H9 (cell line): ENCODE data around the gene PDE4A. TPM values are rescaled to one million over a fixed set of nuclear protein-coding genes. Genes with fewer than 3 reads are reported as not detected.

Experiments
- DNase-seq: peaks from one replicate; pipeline ENCODE4 v3.0.0-alpha.2; 2017
- H2AFZ ChIP-seq: one replicate; pipeline ENCODE4 v1.6.1; 2013; ENCODE audit warnings: mild to moderate bottlenecking, low read length, control low read depth, moderate library complexity
- H2AK5ac ChIP-seq: 2 replicates; pipeline ENCODE4 v1.6.1; 2013; ENCODE audit warnings: low read length, control low read depth, mixed read lengths; ENCODE audit not compliant: insufficient read length
- H2BK120ac ChIP-seq: one replicate; pipeline ENCODE4 v1.6.1; 2013; ENCODE audit warnings: low read depth, mild to moderate bottlenecking, low read length, control low read depth, inconsistent platforms; ENCODE audit not compliant: poor library complexity, severe bottlenecking
- H2BK12ac ChIP-seq: 2 replicates; pipeline ENCODE4 v1.6.1; 2013; ENCODE audit warnings: low read length, control low read depth, mixed read lengths, low read depth; ENCODE audit not compliant: insufficient read length
- H2BK15ac ChIP-seq: 2 replicates; pipeline ENCODE4 v1.6.1; 2013; ENCODE audit warnings: low read depth, low read length, control low read depth
- H2BK20ac ChIP-seq: one replicate; pipeline ENCODE4 v1.6.1; 2013; ENCODE audit warnings: low read depth, mild to moderate bottlenecking, low read length, control low read depth, inconsistent platforms; ENCODE audit not compliant: poor library complexity, severe bottlenecking
- H2BK5ac ChIP-seq: 2 replicates; pipeline ENCODE4 v1.6.1; 2013; ENCODE audit warnings: low read length, control low read depth, mixed read lengths; ENCODE audit not compliant: insufficient read length
- H3K14ac ChIP-seq: 2 replicates; pipeline ENCODE4 v1.6.1; 2013; ENCODE audit warnings: low read length, control low read depth; ENCODE audit not compliant: insufficient read depth
- H3K18ac ChIP-seq: 2 replicates; pipeline ENCODE4 v1.6.1; 2013; ENCODE audit warnings: low read depth, mild to moderate bottlenecking, mixed read lengths, low read length, control low read depth; ENCODE audit not compliant: insufficient read length
- H3K23ac ChIP-seq: 2 replicates; pipeline ENCODE4 v1.6.1; 2013; ENCODE audit warnings: low read length, control low read depth, mixed read lengths, low read depth; ENCODE audit not compliant: insufficient read length
- H3K23me2 ChIP-seq: 2 replicates; pipeline ENCODE4 v1.6.1; 2013; ENCODE audit warnings: low read depth, mild to moderate bottlenecking, mixed read lengths, low read length, control low read depth; ENCODE audit not compliant: insufficient read length, poor library complexity, severe bottlenecking
- H3K27ac ChIP-seq: 2 replicates; pipeline ENCODE4 v1.5.1; 2013; ENCODE audit warnings: low read length, control low read depth, mixed read lengths, low read depth; ENCODE audit not compliant: insufficient read length
- H3K27me3 ChIP-seq: 2 replicates; pipeline ENCODE4 v1.6.1; 2013; ENCODE audit warnings: low read length, control low read depth, inconsistent platforms; ENCODE audit not compliant: insufficient read depth
- H3K4ac ChIP-seq: 2 replicates; pipeline ENCODE4 v1.6.1; 2013; ENCODE audit warnings: low read depth, mild to moderate bottlenecking, control low read depth, inconsistent platforms, low read length, moderate library complexity
- H3K4me1 ChIP-seq: 2 replicates; pipeline ENCODE4 v1.6.1; 2013; ENCODE audit warnings: low read length, control low read depth, inconsistent platforms; ENCODE audit not compliant: insufficient read depth
- H3K4me2 ChIP-seq: 2 replicates; pipeline ENCODE4 v1.6.1; 2013; ENCODE audit warnings: low read length, control low read depth, mixed read lengths; ENCODE audit not compliant: insufficient read length, insufficient read depth
- H3K56ac ChIP-seq: 2 replicates; pipeline ENCODE4 v1.6.1; 2013; ENCODE audit warnings: low read depth, mild to moderate bottlenecking, mixed read lengths, low read length, control low read depth; ENCODE audit not compliant: insufficient read length
- H3K79me1 ChIP-seq: 2 replicates; pipeline ENCODE4 v1.6.1; 2013; ENCODE audit warnings: low read depth, mild to moderate bottlenecking, moderate library complexity, low read length, control low read depth, inconsistent platforms; ENCODE audit not compliant: insufficient read depth, poor library complexity, severe bottlenecking
- H3K79me2 ChIP-seq: 2 replicates; pipeline ENCODE4 v1.6.1; 2013; ENCODE audit warnings: low read length, control low read depth, inconsistent platforms; ENCODE audit not compliant: insufficient read depth
- H3K9ac ChIP-seq: 2 replicates; pipeline ENCODE4 v1.6.1; 2013; ENCODE audit warnings: low read length, control low read depth, mixed read lengths; ENCODE audit not compliant: insufficient read length; ENCODE audit errors: extremely low read depth
- H3K9me3 ChIP-seq: one replicate; pipeline ENCODE4 v1.6.1; 2013; ENCODE audit warnings: low read depth, low read length, inconsistent platforms; ENCODE audit not compliant: control insufficient read depth
- H3T11ph ChIP-seq: one replicate; pipeline ENCODE4 v1.6.1; 2013; ENCODE audit warnings: mild to moderate bottlenecking, low read length, control low read depth, inconsistent platforms
- H4K20me1 ChIP-seq: one replicate; pipeline ENCODE4 v1.6.1; 2013; ENCODE audit not compliant: control insufficient read depth, insufficient read length, insufficient read depth
- H4K5ac ChIP-seq: 2 replicates; pipeline ENCODE4 v1.6.1; 2013; ENCODE audit warnings: low read depth, mild to moderate bottlenecking, mixed read lengths, low read length, control low read depth; ENCODE audit not compliant: insufficient read length
- H4K8ac ChIP-seq: replicated peaks from 2 replicates; pipeline ENCODE4 v1.6.1; 2013; ENCODE audit warnings: low read length, control low read depth, mixed read lengths, low read depth; ENCODE audit not compliant: insufficient read length
- H4K91ac ChIP-seq: 2 replicates; pipeline ENCODE4 v1.6.1; 2013; ENCODE audit warnings: low read depth, mild to moderate bottlenecking, moderate library complexity, mixed read lengths, low read length, control low read depth; ENCODE audit not compliant: insufficient read length
- H3K27ac Mint-ChIP-seq, 3 experiments: 2 replicates in 2 of 3; 3 replicates in 1 of 3; pipeline ENCODE4 v1.8.0; 2020 to 2021; ENCODE audit warnings: mixed read lengths in 3 of 3, mild to moderate bottlenecking in 1 of 3, moderate library complexity in 1 of 3
- H3K27me3 Mint-ChIP-seq: 2 replicates; pipeline ENCODE4 v1.8.0; 2021; ENCODE audit warnings: low read depth, mild to moderate bottlenecking, moderate library complexity, mixed read lengths
- H3K36me3 Mint-ChIP-seq, 3 experiments: 2 replicates in 2 of 3; 3 replicates in 1 of 3; pipeline ENCODE4 v1.8.0; 2020 to 2021; ENCODE audit warnings: low read depth in 3 of 3, mixed read lengths in 3 of 3; ENCODE audit not compliant: insufficient read depth in 1 of 3
- H3K4me1 Mint-ChIP-seq, 2 experiments: 2 replicates each; pipeline ENCODE4 v1.8.0; 2020; ENCODE audit warnings: mixed read lengths in 2 of 2
- H3K4me3 Mint-ChIP-seq, 2 experiments: 2 replicates in 1 of 2; 3 replicates in 1 of 2; pipeline ENCODE4 v1.8.0; 2020 to 2021; ENCODE audit warnings: mild to moderate bottlenecking in 2 of 2, mixed read lengths in 2 of 2, moderate library complexity in 1 of 2
- H3K9me3 Mint-ChIP-seq, 2 experiments: 2 replicates in 1 of 2; 3 replicates in 1 of 2; pipeline ENCODE4 v1.8.0; 2020; ENCODE audit warnings: mild to moderate bottlenecking in 2 of 2, mixed read lengths in 2 of 2, moderate library complexity in 1 of 2
- CTCF ChIP-seq: fragments of 200-600 bp; sonication (generic); conservative IDR thresholded peaks from 3 replicates; pipeline ENCODE4 v1.8.0; 2021; ENCODE audit warnings: antibody characterized with exemption, mild to moderate bottlenecking
- WGBS: extraction: QIAGEN DNeasy Blood & Tissue Kit; methylation state at CpG from one replicate; pipeline ENCODE4 v1.1.7; 2013; ENCODE audit warnings: missing lambda C conversion rate, low lambda C conversion rate, mixed read lengths; ENCODE audit not compliant: insufficient read length; ENCODE audit errors: extremely low coverage; 5-methylcytosine and 5-hydroxymethylcytosine counted together
- total RNA-seq: library from RNA; stranded (reverse); gene quantifications from 2 replicates; pipeline ENCODE4 v1.2.1, GENCODE V29; 2021

PDE4A gene
- total RNA-seq, 1 experiment from 2014 or later: 8.5 TPM

GRCh38 chr19:10505583-10506229, 85.4 kb downstream of the PDE4A start:
- no peak overlapping the region for H3K4me2 ChIP-seq

More at GRCh38 chr19:10505583-10506229, 85.4 kb downstream of the PDE4A start:
- Histone ChIP-seq H2BK20ac (no peak overlapping the region), H4K8ac (no peak overlapping the region), H2BK12ac (no peak overlapping the region), H3K9ac (no peak overlapping the region), H3K27ac (no peak overlapping the region), H3K23me2 (peaks cover 7% of the 10 kb centered on the region), H3K79me2 (peaks cover 9% of the 10 kb centered on the region; the same call in 1 of the 2 replicates), H3T11ph (no peak overlapping the region), H2BK5ac (no peak overlapping the region), H2BK15ac (no peak overlapping the region), H4K91ac (no peak overlapping the region), H2AK5ac (no peak overlapping the region), H3K23ac (no peak overlapping the region), H3K14ac (no peak overlapping the region), H3K18ac (no peak overlapping the region), H3K4me1 (peaks cover 2% of the 10 kb centered on the region; the same call in 1 of the 2 replicates), H3K9me3 (no peaks in the 10 kb centered on the region), H4K5ac (no peak overlapping the region), H3K56ac (no peak overlapping the region), H2BK120ac (no peak overlapping the region), H4K20me1 (no peaks in the 10 kb centered on the region), H2AFZ (no peak overlapping the region), H3K79me1 (peaks cover 2% of the 10 kb centered on the region), H3K4ac (no peak overlapping the region), H3K27me3 (no peaks in the 10 kb centered on the region)
- no peak overlapping the region; a peak in 1 of 5 replicates for H3K4me3 Mint-ChIP-seq
- WGBS: no CpG with 5 or more reads among the region's 17 CpGs
- no peaks in the 10 kb centered on the region for H3K9me3 Mint-ChIP-seq
- DNase-seq: peak; percentile 86
- H3K27me3 Mint-ChIP-seq: peaks cover 3% of the 10 kb centered on the region
- peak; percentile 85 for TF ChIP-seq CTCF
- peaks cover 10 to 14% of the 10 kb centered on the region in 2 experiments for H3K4me1 Mint-ChIP-seq
- peaks cover 2 to 5% (median 3%) of the 10 kb centered on the region in 3 experiments; a peak in 4 of 7 replicates for H3K36me3 Mint-ChIP-seq
- H3K27ac Mint-ChIP-seq: no peak overlapping the region
